Measurements from ENCODE around the gene NCAN. TPM values are rescaled to one million over a fixed set of nuclear protein-coding genes. Genes with fewer than 3 reads are reported as not detected.

NCAN gene
- total RNA-seq, 2 donors from 2014 or later: not detected

- no peaks in the 10 kb centered on the region for H3K9me3 ChIP-seq
- peaks cover 0 to 7% of the 10 kb centered on the region in 2 donors for H3K4me1 ChIP-seq
- H3K4me3 ChIP-seq: no peak overlapping the region
- DNase-seq (ENCODE audit: low spot score): no peak
- H3K36me3 ChIP-seq: peaks cover 55% of the 10 kb centered on the region
- TF ChIP-seq CTCF (IDR thresholded peaks at IDR 0.05): no peak
- H3K27me3 ChIP-seq: no peaks in the 10 kb centered on the region
- H3K27ac ChIP-seq: no peak overlapping the region
Measured at GRCh38 chr19:19276386-19276785, 64.6 kb downstream of the NCAN start.

DNA sequence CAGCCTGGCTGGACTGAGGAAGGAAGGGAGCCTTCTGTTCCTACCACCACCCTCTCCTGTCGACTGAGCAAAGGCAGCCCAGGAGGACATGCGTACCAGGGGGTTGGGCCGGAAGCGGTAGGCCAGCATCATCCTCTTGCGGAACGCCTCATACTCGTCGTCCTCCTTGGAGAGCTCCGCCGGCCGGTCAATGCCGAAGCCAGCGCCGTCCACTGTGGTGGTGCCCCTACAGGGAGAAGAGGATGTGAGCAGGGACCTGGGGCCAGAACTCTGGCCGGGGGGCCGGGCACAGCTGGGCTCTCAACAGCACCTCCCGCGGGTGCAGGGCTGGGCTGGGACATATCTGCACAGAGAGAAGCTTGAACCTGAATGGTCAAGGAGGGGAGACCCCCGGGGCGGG, 65.1 kb downstream of the NCAN start:
- no peak overlapping the region for H3K27ac ChIP-seq
- no peaks in the 10 kb centered on the region for H3K27me3 ChIP-seq
- no peaks in the 10 kb centered on the region for H3K9me3 ChIP-seq
- no peak overlapping the region for H3K4me3 ChIP-seq
- no peak for DNase-seq (ENCODE audit: low spot score)
- H3K36me3 ChIP-seq: peaks cover 60% of the 10 kb centered on the region
- no peak for TF ChIP-seq CTCF (IDR thresholded peaks at IDR 0.05)
- H3K4me1 ChIP-seq: peaks cover 0 to 7% of the 10 kb centered on the region in 2 donors

- Histone ChIP-seq H3K4me3 (no peak overlapping the region), H3K27ac (no peak overlapping the region), H3K36me3 (peaks cover 60% of the 10 kb centered on the region), H3K9me3 (no peaks in the 10 kb centered on the region), H3K27me3 (no peaks in the 10 kb centered on the region), H3K4me1 (peaks cover 0 to 3% of the 10 kb centered on the region in 2 donors)
- TF ChIP-seq CTCF (IDR thresholded peaks at IDR 0.05): no peak
- DNase-seq (ENCODE audit: low spot score): no peak
Measured at GRCh38 chr19:19278315-19278714, 66.6 kb downstream of the NCAN start.

GRCh38 chr19:19279062-19279612, 67.4 kb downstream of the NCAN start:
- peaks cover 64% of the 10 kb centered on the region for H3K36me3 ChIP-seq
- DNase-seq (ENCODE audit: low spot score): no peak
- no peaks in the 10 kb centered on the region for H3K27me3 ChIP-seq
- no peaks in the 10 kb centered on the region for H3K4me1 ChIP-seq
- no peaks in the 10 kb centered on the region for H3K9me3 ChIP-seq
- no peak overlapping the region for H3K27ac ChIP-seq
- no peak for TF ChIP-seq CTCF (IDR thresholded peaks at IDR 0.05)
- no peak overlapping the region for H3K4me3 ChIP-seq

- Histone ChIP-seq H3K9me3 (no peaks in the 10 kb centered on the region), H3K36me3 (peaks cover 64% of the 10 kb centered on the region), H3K4me3 (no peak overlapping the region), H3K4me1 (no peaks in the 10 kb centered on the region), H3K27me3 (no peaks in the 10 kb centered on the region), H3K27ac (no peak overlapping the region)
- no peak for DNase-seq (ENCODE audit: low spot score)
- no peak for TF ChIP-seq CTCF (IDR thresholded peaks at IDR 0.05)
Measured at GRCh38 chr19:19279853-19280252, 68.1 kb downstream of the NCAN start.

- no peak overlapping the region for H3K4me3 ChIP-seq
- no peak for DNase-seq (ENCODE audit: low spot score)
- peaks cover 63% of the 10 kb centered on the region for H3K36me3 ChIP-seq
- no peaks in the 10 kb centered on the region for H3K27me3 ChIP-seq
- H3K27ac ChIP-seq: no peak overlapping the region
- no peak for TF ChIP-seq CTCF (IDR thresholded peaks at IDR 0.05)
- H3K9me3 ChIP-seq: no peaks in the 10 kb centered on the region
- H3K4me1 ChIP-seq: no peaks in the 10 kb centered on the region
Measured at GRCh38 chr19:19280561-19280960, 68.8 kb downstream of the NCAN start.
